Measurements from ENCODE around the gene NEURL1B. TPM values are rescaled to one million over a fixed set of nuclear protein-coding genes. Genes with fewer than 3 reads are reported as not detected.

Gene NEURL1B
- total RNA-seq, 2 experiments from 2014 or later = 0.08 to 0.16 TPM

DNA sequence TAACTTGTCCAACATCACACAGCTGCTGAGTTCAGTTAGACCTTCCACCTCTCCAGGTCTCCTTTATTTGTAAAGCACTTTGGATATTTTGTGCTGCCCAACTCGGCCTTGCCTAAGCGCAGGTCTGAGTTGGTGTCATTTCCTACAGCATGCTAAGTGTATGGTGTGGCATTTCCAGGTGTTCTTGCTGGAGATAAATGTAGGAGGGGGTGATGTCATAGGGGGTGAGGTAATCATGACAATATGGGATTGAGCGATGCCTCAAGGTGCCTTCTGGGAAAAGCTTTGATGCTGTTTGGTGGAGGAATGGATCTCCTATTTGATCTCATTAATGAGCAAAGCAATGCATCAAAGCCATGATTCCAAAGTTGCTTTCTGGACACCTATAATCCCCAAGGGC is 32.3 kb upstream of the NEURL1B start:
- intact Hi-C loops (cut with DNase I, micrococcal nuclease) = no loop called here
- TF ChIP-seq, protein P1, sequence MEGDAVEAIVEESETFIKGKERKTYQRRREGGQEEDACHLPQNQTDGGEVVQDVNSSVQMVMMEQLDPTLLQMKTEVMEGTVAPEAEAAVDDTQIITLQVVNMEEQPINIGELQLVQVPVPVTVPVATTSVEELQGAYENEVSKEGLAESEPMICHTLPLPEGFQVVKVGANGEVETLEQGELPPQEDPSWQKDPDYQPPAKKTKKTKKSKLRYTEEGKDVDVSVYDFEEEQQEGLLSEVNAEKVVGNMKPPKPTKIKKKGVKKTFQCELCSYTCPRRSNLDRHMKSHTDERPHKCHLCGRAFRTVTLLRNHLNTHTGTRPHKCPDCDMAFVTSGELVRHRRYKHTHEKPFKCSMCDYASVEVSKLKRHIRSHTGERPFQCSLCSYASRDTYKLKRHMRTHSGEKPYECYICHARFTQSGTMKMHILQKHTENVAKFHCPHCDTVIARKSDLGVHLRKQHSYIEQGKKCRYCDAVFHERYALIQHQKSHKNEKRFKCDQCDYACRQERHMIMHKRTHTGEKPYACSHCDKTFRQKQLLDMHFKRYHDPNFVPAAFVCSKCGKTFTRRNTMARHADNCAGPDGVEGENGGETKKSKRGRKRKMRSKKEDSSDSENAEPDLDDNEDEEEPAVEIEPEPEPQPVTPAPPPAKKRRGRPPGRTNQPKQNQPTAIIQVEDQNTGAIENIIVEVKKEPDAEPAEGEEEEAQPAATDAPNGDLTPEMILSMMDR (IDR thresholded peaks at IDR 0.05) = no peak
- DNase-seq (no peak), ATAC-seq (ENCODE audit: poor library complexity) (no peak)
- Histone ChIP-seq H3K4me3 (ENCODE audit: low read length) (no peak overlapping the region), H3K36me3 (ENCODE audit: insufficient read depth, low read length) (no peaks in the 10 kb centered on the region), H3K4me1 (ENCODE audit: insufficient read depth, low read length) (no peaks in the 10 kb centered on the region), H3K27me3 (ENCODE audit: control insufficient read depth in 1 of 2, insufficient read depth in 2 of 2, low read length in 2 of 2) (peaks cover 0 to 8% of the 10 kb centered on the region in 2 experiments), H3K9me3 (ENCODE audit: control insufficient read depth in 1 of 2, insufficient read depth in 1 of 2, low read length in 2 of 2) (peaks cover 0 to 4% of the 10 kb centered on the region in 2 experiments), H3K27ac (ENCODE audit: low read depth in 1 of 2, low read length in 2 of 2) (no peak overlapping the region)
- Mint-ChIP-seq H3K36me3 (ENCODE audit: low read depth) (no peaks in the 10 kb centered on the region), H3K4me1 (ENCODE audit: low read depth) (no peaks in the 10 kb centered on the region), H3K27me3 (peaks cover 4% of the 10 kb centered on the region), H3K9me3 (peaks cover 6% of the 10 kb centered on the region), H3K4me3 (no peak overlapping the region), H3K27ac (no peak overlapping the region)
- ChIA-PET POLR2A (no interaction called here), CTCF (no interaction called here)

DNA sequence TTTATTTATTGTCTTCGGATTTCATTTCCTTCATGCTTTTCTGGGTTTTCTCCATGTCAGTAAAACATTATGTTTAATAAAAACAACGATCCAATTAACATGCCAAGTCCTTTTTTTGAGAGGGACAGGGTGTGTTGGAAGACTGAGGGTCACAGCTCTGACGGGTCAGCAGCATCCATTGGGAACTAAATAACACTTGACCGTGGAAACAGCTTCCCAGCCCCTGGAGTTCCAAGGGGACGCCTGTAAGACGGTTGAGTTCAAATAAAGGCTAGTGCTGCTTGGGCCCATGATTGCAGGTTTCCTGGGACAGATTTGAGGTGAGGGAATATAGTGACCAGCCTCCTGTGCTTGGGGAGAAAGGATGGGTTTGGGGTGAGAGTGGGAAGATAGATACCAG is 30.4 kb upstream of the NEURL1B start:
- no peaks in the 10 kb centered on the region for H3K4me1 ChIP-seq (ENCODE audit: insufficient read depth, low read length)
- no peaks in the 10 kb centered on the region for H3K36me3 Mint-ChIP-seq (ENCODE audit: low read depth)
- H3K27ac Mint-ChIP-seq = no peak overlapping the region
- no peak for ATAC-seq (ENCODE audit: poor library complexity)
- DNase-seq = no peak
- H3K36me3 ChIP-seq (ENCODE audit: insufficient read depth, low read length) = no peaks in the 10 kb centered on the region
- H3K9me3 ChIP-seq (ENCODE audit: control insufficient read depth in 1 of 2, insufficient read depth in 1 of 2, low read length in 2 of 2) = peaks cover 0 to 4% of the 10 kb centered on the region in 2 experiments
- H3K4me1 Mint-ChIP-seq (ENCODE audit: low read depth) = no peaks in the 10 kb centered on the region
- no peak overlapping the region for H3K4me3 ChIP-seq (ENCODE audit: low read length)
- H3K27ac ChIP-seq (ENCODE audit: low read depth in 1 of 2, low read length in 2 of 2) = no peak overlapping the region
- intact Hi-C loops (cut with DNase I, micrococcal nuclease) = no loop called here
- ChIA-PET POLR2A (no interaction called here), CTCF (no interaction called here)
- no peak overlapping the region for H3K4me3 Mint-ChIP-seq
- peaks cover 0 to 8% of the 10 kb centered on the region in 2 experiments for H3K27me3 ChIP-seq (ENCODE audit: control insufficient read depth in 1 of 2, insufficient read depth in 2 of 2, low read length in 2 of 2)
- H3K9me3 Mint-ChIP-seq = peaks cover 6% of the 10 kb centered on the region
- H3K27me3 Mint-ChIP-seq = peaks cover 4% of the 10 kb centered on the region
- TF ChIP-seq, protein P1 (IDR thresholded peaks at IDR 0.05) = no peak

DNA sequence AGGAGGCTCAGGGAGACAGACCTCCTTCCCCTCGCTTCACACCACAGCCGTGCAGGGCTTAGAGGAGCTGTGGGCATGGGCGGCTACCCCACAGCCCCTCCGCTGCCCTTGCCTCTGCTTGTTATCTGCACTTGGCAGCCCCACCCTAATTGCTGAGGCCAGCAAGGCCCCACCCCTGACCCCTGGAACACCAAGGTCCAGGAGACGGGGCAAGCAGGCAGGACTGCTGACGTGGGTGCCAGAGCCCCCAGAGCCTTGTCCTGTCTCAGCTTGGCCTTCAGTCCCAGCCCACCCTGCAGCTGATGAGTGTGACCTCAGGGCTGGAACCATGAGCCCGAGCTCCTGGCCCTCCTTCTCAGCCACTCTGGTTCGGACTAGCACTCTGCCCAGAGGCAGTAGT is 29.1 kb upstream of the NEURL1B start:
- CTCF ChIA-PET = no interaction called here
- no peak for ATAC-seq (ENCODE audit: poor library complexity)
- Mint-ChIP-seq H3K36me3 (ENCODE audit: low read depth) (no peaks in the 10 kb centered on the region), H3K4me1 (ENCODE audit: low read depth) (no peaks in the 10 kb centered on the region), H3K4me3 (no peak overlapping the region), H3K27ac (no peak overlapping the region), H3K9me3 (peaks cover 6% of the 10 kb centered on the region), H3K27me3 (peaks cover 4% of the 10 kb centered on the region)
- Histone ChIP-seq H3K9me3 (ENCODE audit: control insufficient read depth in 1 of 2, insufficient read depth in 1 of 2, low read length in 2 of 2) (peaks cover 0 to 7% of the 10 kb centered on the region in 2 experiments), H3K4me3 (ENCODE audit: low read length) (no peak overlapping the region), H3K27me3 (ENCODE audit: control insufficient read depth in 1 of 2, insufficient read depth in 2 of 2, low read length in 2 of 2) (peaks cover 0 to 6% of the 10 kb centered on the region in 2 experiments), H3K36me3 (ENCODE audit: insufficient read depth, low read length) (no peaks in the 10 kb centered on the region), H3K4me1 (ENCODE audit: insufficient read depth, low read length) (no peaks in the 10 kb centered on the region), H3K27ac (ENCODE audit: low read depth in 1 of 2, low read length in 2 of 2) (no peak overlapping the region)
- peak in 1 of 14 experiments; percentile 20 for DNase-seq
- intact Hi-C loops (cut with DNase I, micrococcal nuclease) = no loop called here
- POLR2A ChIA-PET = no interaction called here
- TF ChIP-seq, protein P1 (IDR thresholded peaks at IDR 0.05) = no peak
